Cardiac septum (tissue), 1 donor: ENCODE data around the gene KCNN2. TPM values are rescaled to one million over a fixed set of nuclear protein-coding genes. Genes with fewer than 3 reads are reported as not detected.

Source experiments
- DNase-seq: peaks from one replicate; pipeline ENCODE4 v3.0.0-alpha.2; 2020; ENCODE audit warnings: low spot score
- intact Hi-C: fragments of 100-400 bp; cut with DNase I; formaldehyde crosslinking; loops from one replicate; pipeline ENCODE4 v1.14.0; 2022
- long read RNA-seq: library from polyadenylated mRNA; unstranded; transcript quantifications from one replicate; pipeline ENCODE4 v2.0.0, GENCODE V29; 2021
- total RNA-seq: library from RNA; stranded (reverse); fragmentation: NEBNext Ultra II Directional; extraction: Animal tissue kit (Norgen Biotek cat#: 25700); gene quantifications from one replicate; pipeline ENCODE4 v1.2.1, GENCODE V29; 2021
- donor health status: DM: no; HTN: no; CAD: no.

Gene KCNN2
- total RNA-seq: 2.6 TPM
- long read RNA-seq, transcript KCNN2-201 (8 exons, 2,512 nt): major isoform, 8 of 14 reads
- long read RNA-seq, partial matches to known transcripts: 1 of 14 reads
- long read RNA-seq, other reads (novel, unspliced or antisense): 5 of 14 reads

DNA sequence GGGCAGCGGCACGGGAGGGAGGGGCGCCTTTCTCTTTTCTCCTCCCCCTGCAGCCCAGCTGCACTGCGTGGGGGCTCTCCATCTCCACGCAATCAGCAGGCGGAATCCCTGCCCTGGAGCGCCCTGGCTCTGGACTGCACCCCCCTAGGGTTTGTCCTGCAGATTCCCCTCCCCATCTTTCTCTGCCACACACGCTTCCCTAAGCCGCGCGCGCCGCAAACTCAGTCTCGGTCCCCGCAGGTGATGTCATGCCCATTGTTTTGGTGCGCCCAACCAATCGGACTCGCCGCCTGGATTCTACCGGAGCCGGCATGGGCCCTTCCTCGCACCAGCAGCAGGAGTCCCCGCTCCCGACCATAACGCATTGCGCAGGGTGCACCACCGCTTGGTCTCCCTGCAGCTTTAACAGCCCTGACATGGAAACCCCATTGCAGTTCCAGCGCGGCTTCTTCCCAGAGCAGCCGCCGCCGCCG lies at the start of gene KCNN2:
TSS of gene KCNN2 (plus strand) at position 347 of the 473 bp plus-strand sequence. CDS start at position 417, 70 bp downstream.
- intact Hi-C loops: loop anchor here (5.0 kb wide), 1 partner anchor 86 kb away; no protein-coding TSS in a partner anchor
- peak; percentile 91 for DNase-seq

DNA sequence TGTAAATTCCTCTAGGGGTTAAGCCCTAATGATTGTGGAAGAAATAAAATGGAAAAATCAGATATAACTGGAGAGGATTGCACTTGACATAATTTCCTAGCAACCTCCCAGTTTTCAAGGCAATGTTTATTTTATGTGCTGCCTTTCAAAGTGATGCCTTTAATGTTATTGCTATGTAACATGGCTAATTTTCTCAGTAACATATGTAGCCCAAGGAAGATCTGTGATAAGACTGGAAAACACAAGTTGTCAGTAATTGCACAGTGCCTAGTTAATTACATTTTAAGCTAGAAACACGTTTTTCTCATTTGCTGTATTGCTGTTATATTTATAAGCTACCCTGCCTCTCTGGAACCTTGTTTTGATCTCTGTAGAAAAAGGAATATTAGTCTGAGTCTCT lies 49.2 kb upstream of the KCNN2 start:
- intact Hi-C loops: no loop called here
- no peak for DNase-seq

- intact Hi-C loops: no loop called here
- no peak for DNase-seq
Measured at GRCh38 chr5:114314061-114314460, 47.8 kb upstream of the KCNN2 start.

GRCh38 chr5:114316167-114316566 lies 45.7 kb upstream of the KCNN2 start:
- DNase-seq: no peak
- intact Hi-C loops: loop anchor here (5.0 kb wide), 1 partner anchor 129 kb away; no protein-coding TSS in a partner anchor

DNA sequence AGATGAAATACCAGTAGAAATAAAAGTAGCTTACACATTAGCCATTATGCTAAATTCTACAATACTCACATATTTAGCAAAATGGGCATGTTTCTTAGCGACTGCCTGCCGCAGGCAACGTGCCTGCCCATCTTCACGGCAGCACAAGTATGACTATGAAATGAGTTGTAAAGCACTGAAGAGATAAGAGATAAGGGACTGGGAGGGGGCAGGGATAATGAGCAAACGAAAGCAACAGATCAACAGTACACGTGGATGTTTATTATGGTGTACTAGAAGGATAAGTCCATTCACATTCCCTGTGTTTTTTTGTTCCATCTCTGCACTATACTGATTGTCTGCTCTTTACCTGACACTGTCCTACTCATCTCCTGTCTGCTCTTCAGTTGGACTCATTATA lies 44.1 kb upstream of the KCNN2 start:
- intact Hi-C loops: loop anchor here (5.0 kb wide), 1 partner anchor 130 kb away; no protein-coding TSS in a partner anchor
- DNase-seq: no peak

GRCh38 chr5:114319236-114319635 lies 42.6 kb upstream of the KCNN2 start:
- intact Hi-C loops: loop anchor here (5.0 kb wide), 1 partner anchor 132 kb away; no protein-coding TSS in a partner anchor
- DNase-seq: no peak

DNA sequence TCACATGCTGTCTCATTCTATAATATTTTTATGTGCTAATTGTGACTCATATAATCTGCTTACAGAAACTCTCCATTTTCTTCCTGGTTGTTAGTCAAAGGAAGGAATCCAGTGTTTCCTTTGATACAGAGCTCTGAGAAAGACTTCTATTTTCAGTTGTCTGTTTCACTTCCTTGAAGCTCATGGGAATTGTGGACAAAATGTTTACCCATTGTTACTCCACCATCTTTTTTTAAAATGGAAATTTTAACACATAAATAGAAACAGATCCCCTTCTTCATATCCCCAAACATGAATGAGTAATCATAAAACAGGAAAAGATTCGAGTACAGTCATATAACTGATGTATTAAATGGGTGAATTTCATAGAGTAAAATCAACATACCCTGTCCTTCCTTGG lies 42.0 kb upstream of the KCNN2 start:
- no peak for DNase-seq
- intact Hi-C loops: loop anchor here (5.0 kb wide), 1 partner anchor 133 kb away; no protein-coding TSS in a partner anchor

DNA sequence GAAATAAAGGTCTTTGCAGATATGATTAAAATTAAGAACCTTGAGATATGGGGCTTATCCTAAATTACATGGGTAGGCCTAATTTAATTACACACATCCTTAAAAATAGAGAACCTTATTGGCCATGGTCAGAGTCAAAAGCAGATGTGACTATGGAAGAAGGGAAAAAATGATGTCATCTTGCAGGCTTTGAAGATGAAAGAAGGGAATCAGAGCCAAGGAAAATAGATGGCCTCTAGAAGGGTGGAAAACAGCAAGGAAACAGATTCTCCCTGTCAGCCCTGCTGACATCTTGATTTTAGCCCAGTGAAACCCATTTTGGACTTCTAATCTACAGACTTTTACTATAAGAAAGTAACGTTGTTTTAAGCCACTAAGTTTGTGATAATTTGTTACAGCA lies 37.6 kb upstream of the KCNN2 start:
- intact Hi-C loops: no loop called here
- no peak for DNase-seq

DNA sequence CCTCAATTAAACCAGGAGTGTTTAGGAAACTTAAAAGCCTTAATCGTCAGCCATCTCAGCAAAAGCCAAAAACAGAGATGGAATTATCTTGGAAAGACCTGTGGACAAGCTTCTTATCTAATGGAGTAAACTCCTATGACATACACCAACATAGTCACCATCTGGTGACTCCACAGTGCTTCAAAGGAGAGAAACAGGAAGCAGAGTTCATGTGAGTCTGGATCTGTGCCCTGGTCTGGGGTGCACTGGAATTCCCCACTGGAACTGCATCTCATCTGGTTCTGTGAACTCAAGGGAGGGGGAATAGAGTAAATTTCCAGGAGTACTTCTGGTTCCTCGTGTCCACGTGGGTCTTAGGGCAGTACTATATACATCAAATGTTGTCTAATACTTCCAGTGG lies 36.3 kb upstream of the KCNN2 start:
- no peak for DNase-seq
- intact Hi-C loops: no loop called here

DNA sequence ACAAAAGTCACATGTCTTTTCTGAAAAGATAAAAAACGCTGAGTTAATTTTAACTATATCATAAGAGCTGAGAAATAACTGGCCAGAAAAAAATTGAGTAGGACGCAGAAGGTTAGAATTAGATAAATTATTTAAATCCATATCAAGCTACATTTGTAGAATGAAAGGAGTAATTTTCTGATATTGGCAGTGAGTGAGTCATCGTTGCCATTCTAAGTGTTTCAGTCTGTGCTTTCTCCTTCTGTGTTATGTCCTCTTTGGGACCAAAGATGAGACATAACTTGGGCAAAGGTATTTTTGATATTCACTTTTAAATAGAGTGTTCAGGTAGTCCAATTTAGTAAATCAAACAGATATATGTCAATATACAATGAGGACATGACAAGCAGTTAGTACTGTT lies 34.4 kb upstream of the KCNN2 start:
- intact Hi-C loops: no loop called here
- no peak for DNase-seq

GRCh38 chr5:114327987-114328386 lies 33.9 kb upstream of the KCNN2 start:
- intact Hi-C loops: no loop called here

GRCh38 chr5:114330916-114331531 lies 30.8 kb upstream of the KCNN2 start:
- no peak for DNase-seq
- intact Hi-C loops: no loop called here

More at GRCh38 chr5:114327987-114328386, 33.9 kb upstream of the KCNN2 start:
- no peak for DNase-seq

- intact Hi-C loops: no loop called here
- no peak for DNase-seq
Measured at GRCh38 chr5:114332493-114332892, 29.4 kb upstream of the KCNN2 start.

GRCh38 chr5:114332925-114333324 lies 28.9 kb upstream of the KCNN2 start:
- intact Hi-C loops: no loop called here
- DNase-seq: no peak

- intact Hi-C loops: no loop called here
- no peak for DNase-seq
Measured at GRCh38 chr5:114335391-114335790, 26.5 kb upstream of the KCNN2 start.

DNA sequence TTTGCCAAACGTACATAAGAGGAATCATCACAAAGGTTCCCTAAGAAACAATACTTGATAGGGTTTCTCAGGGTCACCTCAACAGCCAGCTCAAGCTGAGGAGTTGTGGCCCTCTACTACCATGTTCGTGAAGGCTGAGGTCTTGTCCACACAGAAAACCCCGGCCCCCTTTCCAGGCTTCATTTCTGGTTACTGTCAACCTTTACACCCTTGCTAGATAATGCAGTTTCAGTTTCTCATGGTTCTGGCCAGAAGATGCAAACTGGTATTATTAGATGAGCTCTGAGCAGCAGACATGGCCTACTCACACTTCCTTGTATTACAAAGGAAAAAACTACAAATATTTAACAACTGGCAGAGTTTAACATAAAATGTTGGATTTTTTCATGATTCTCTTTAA lies 22.8 kb upstream of the KCNN2 start:
- intact Hi-C loops: no loop called here
- no peak for DNase-seq

- intact Hi-C loops: no loop called here
- no peak for DNase-seq
Measured at GRCh38 chr5:114346181-114346580, 15.7 kb upstream of the KCNN2 start.

GRCh38 chr5:114355086-114355830 lies 6.6 kb upstream of the KCNN2 start:
- intact Hi-C loops: no loop called here
- DNase-seq: no peak

- no peak for DNase-seq
- intact Hi-C loops: no loop called here
Measured at GRCh38 chr5:114358329-114358728, 3.5 kb upstream of the KCNN2 start.

- no peak for DNase-seq
- intact Hi-C loops: loop anchor here (5.0 kb wide), 1 partner anchor 87 kb away; no protein-coding TSS in a partner anchor
Measured at GRCh38 chr5:114360357-114360756, 1.5 kb upstream of the KCNN2 start.
